ENCODE results near the gene SCGB1A1.

The SCGB1A1 gene

GRCh38 chr11:62416596-62416995 is 2.2 kb upstream of the SCGB1A1 start:
- no peak for TF ChIP-seq CTCF (conservative IDR thresholded peaks at IDR 0.05; ENCODE audit: low read depth)
- no peak for DNase-seq (ENCODE audit: low spot score)
- CTCF ChIA-PET: interaction anchor here (1.0 kb wide), 1 partner anchor 8 kb away, joined by 5 read pairs; no protein-coding TSS in a partner anchor
- no peak overlapping the region for H3K27ac ChIP-seq
- POLR2A ChIA-PET (ENCODE audit: low non-redundant PET): no interaction called here

- CTCF ChIA-PET: interaction anchor here (0.6 kb wide), 1 partner anchor 18 kb away, joined by 3 read pairs; no protein-coding TSS in a partner anchor
- H3K27ac ChIP-seq: no peak overlapping the region
- POLR2A ChIA-PET (ENCODE audit: low non-redundant PET): no interaction called here
- no peak for TF ChIP-seq CTCF (conservative IDR thresholded peaks at IDR 0.05; ENCODE audit: low read depth)
- no peak for DNase-seq (ENCODE audit: low spot score)
Observed at GRCh38 chr11:62418136-62418535, 697 bp upstream of the SCGB1A1 start.

- ChIA-PET POLR2A (ENCODE audit: low non-redundant PET) (no interaction called here), CTCF (interaction anchor here (0.6 to 1.2 kb wide), 4 partner anchors 16 to 136 kb away, joined by 3 to 8 read pairs (median 4); no protein-coding TSS in a partner anchor)
- DNase-seq (ENCODE audit: low spot score): no peak
- H3K27ac ChIP-seq: no peak overlapping the region
- TF ChIP-seq CTCF (conservative IDR thresholded peaks at IDR 0.05; ENCODE audit: low read depth): no peak
Observed at GRCh38 chr11:62419314-62419929, 589 bp downstream of the SCGB1A1 start.

GRCh38 chr11:62419943-62420342 is 1.1 kb downstream of the SCGB1A1 start:
- CTCF ChIA-PET: interaction anchor here (0.6 to 1.2 kb wide), 2 partner anchors 15 to 136 kb away, joined by 3 to 8 read pairs; no protein-coding TSS in a partner anchor

GRCh38 chr11:62420882-62421281 is 2.0 kb downstream of the SCGB1A1 start:
- no peak for DNase-seq (ENCODE audit: low spot score)
- H3K27ac ChIP-seq: no peak overlapping the region
- no peak for TF ChIP-seq CTCF (conservative IDR thresholded peaks at IDR 0.05; ENCODE audit: low read depth)
- CTCF ChIA-PET: interaction anchor here (0.6 kb wide), 1 partner anchor 550 kb away, joined by 3 read pairs; no protein-coding TSS in a partner anchor
- POLR2A ChIA-PET (ENCODE audit: low non-redundant PET): no interaction called here

More at GRCh38 chr11:62419943-62420342, 1.1 kb downstream of the SCGB1A1 start:
- POLR2A ChIA-PET (ENCODE audit: low non-redundant PET): no interaction called here
- no peak for DNase-seq (ENCODE audit: low spot score)
- no peak for TF ChIP-seq CTCF (conservative IDR thresholded peaks at IDR 0.05; ENCODE audit: low read depth)
- H3K27ac ChIP-seq: no peak overlapping the region

- TF ChIP-seq CTCF (conservative IDR thresholded peaks at IDR 0.05; ENCODE audit: low read depth): no peak
- H3K27ac ChIP-seq: no peak overlapping the region
- ChIA-PET CTCF (no interaction called here), POLR2A (ENCODE audit: low non-redundant PET) (no interaction called here)
- DNase-seq (ENCODE audit: low spot score): no peak
Observed at GRCh38 chr11:62421996-62422395, 3.2 kb downstream of the SCGB1A1 start.
